ENCODE measurements around the gene NDUFA13. TPM values are rescaled to one million over a fixed set of nuclear protein-coding genes. Genes with fewer than 3 reads are reported as not detected.

NDUFA13 gene
- total RNA-seq, 1 experiment from 2014 or later: 339 TPM

DNA sequence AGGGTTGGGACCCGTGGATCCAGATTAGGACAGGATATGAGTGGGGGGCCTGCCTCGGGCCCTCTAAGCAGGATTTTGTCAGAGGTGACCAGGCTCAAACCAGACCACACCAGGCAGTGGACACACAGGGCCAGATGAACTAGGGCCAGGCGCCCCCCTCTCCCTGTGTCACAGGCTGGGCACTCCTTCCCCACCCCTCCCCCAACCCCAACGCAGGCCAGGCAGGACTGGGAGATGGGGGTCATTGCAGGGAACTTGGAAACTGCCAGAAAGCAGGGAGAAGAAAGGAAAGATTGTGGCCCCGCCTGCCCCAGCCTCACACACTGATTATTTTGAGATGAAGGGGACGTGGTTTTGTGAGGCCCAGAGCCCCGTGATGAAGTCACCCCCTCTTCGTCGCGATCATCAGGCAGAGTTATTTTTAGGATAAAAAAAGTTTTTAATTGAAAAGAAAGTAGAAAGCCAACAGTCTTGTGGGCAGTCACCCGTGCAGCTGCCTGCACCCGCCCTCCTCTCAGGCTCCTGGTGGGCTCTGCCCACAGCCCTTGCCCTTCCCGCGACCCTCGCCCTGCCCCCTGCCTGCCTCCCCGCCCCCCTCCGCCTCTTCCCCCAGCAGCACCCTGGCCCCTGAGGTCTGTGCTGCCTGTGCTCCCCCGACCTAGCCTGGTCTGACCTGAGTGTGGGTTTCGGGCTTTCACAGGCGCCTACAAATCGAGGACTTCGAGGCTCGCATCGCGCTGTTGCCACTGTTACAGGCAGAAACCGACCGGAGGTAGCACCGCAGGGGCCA, 10.8 kb downstream of the NDUFA13 start:
- no peaks in the 10 kb centered on the region for H3K9me2 ChIP-seq (ENCODE audit: insufficient read depth)
- H3K9ac ChIP-seq (ENCODE audit: low read length): no peak overlapping the region
- TF ChIP-seq EZH2phosphoT487 (IDR thresholded peaks at IDR 0.05; ENCODE audit: borderline replicate concordance) (no peak), RAD21 (IDR thresholded peaks at IDR 0.05; ENCODE audit: low read depth) (no peak)
- H3K79me2 ChIP-seq (ENCODE audit: insufficient read depth, low read length): peaks cover 45% of the 10 kb centered on the region
- no peak overlapping the region for H3K4me3 ChIP-seq (replicated peaks in 1 of 2; ENCODE audit: low read depth in 1 of 2, low read length in 2 of 2)
- H3K27me3 ChIP-seq (ENCODE audit: insufficient read depth, low read length): no peaks in the 10 kb centered on the region
- H3K36me3 ChIP-seq (ENCODE audit: control insufficient read depth in 1 of 2, insufficient read depth in 2 of 2, low read length in 2 of 2): peaks cover 0 to 9% of the 10 kb centered on the region in 2 experiments; a peak in 3 of 4 replicates
- ChIA-PET CTCF (no interaction called here), POLR2A (no interaction called here), RAD21 (ENCODE audit: low non-redundant PET in 1 of 2, low total read pairs in 2 of 2, uncharacterized antibody in 2 of 2, unreplicated experiment in 2 of 2) (no interaction called here)
- H3K4me2 ChIP-seq (ENCODE audit: low read length): no peak overlapping the region
- no peak for DNase-seq (ENCODE audit: low read depth, low spot score)
- H2AFZ ChIP-seq (ENCODE audit: low read depth, low read length, poor library complexity, severe bottlenecking): no peak overlapping the region
- H3K9me3 ChIP-seq (ENCODE audit: control insufficient read depth in 1 of 2, insufficient read depth in 1 of 2, low read depth in 1 of 2, low read length in 2 of 2): no peaks in the 10 kb centered on the region
- intact Hi-C loops (cut with micrococcal nuclease): no loop called here
- H4K20me1 ChIP-seq (ENCODE audit: insufficient read depth): no peaks in the 10 kb centered on the region
- no peaks in the 10 kb centered on the region for H3K4me1 ChIP-seq (ENCODE audit: control insufficient read depth in 1 of 2, insufficient read depth in 2 of 2, low read length in 2 of 2)
- ATAC-seq: no peak
- BruUV-seq (replicated peaks): no TSS peak
- H3K27ac ChIP-seq (ENCODE audit: low read depth, low read length): no peak overlapping the region

DNA sequence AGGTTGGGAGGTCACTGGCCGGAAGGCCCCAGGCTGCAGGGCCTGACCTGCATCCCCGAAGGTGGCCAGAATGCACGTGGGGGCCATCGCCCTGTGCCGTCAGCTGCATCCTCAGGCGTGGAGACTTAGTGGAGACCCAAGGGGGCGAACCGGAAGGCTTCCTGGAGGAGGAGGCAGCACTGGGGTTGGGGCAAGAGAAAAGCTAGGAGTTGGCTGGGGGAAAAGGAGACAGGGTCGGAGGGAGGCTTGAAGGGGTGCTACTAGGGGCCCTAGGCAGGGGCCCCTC, 11.3 kb downstream of the NDUFA13 start:
- Histone ChIP-seq H3K79me2 (ENCODE audit: insufficient read depth, low read length) (peaks cover 39% of the 10 kb centered on the region), H3K9me3 (ENCODE audit: control insufficient read depth in 1 of 2, insufficient read depth in 1 of 2, low read depth in 1 of 2, low read length in 2 of 2) (no peaks in the 10 kb centered on the region), H2AFZ (ENCODE audit: low read depth, low read length, poor library complexity, severe bottlenecking) (no peak overlapping the region), H4K20me1 (ENCODE audit: insufficient read depth) (no peaks in the 10 kb centered on the region), H3K27me3 (ENCODE audit: insufficient read depth, low read length) (no peaks in the 10 kb centered on the region), H3K9me2 (ENCODE audit: insufficient read depth) (no peaks in the 10 kb centered on the region), H3K4me2 (ENCODE audit: low read length) (no peak overlapping the region), H3K4me1 (ENCODE audit: control insufficient read depth in 1 of 2, insufficient read depth in 2 of 2, low read length in 2 of 2) (no peaks in the 10 kb centered on the region; a peak in 1 of 4 replicates), H3K36me3 (ENCODE audit: control insufficient read depth in 1 of 2, insufficient read depth in 2 of 2, low read length in 2 of 2) (peaks cover 0 to 9% of the 10 kb centered on the region in 2 experiments; a peak in 3 of 4 replicates), H3K9ac (ENCODE audit: low read length) (no peak overlapping the region), H3K4me3 (replicated peaks in 1 of 2; ENCODE audit: low read depth in 1 of 2, low read length in 2 of 2) (no peak overlapping the region), H3K27ac (ENCODE audit: low read depth, low read length) (no peak overlapping the region)
- CTCF ChIA-PET: no interaction called here
- ATAC-seq: no peak
- POLR2A ChIA-PET: no interaction called here
- TF ChIP-seq SIN3A (IDR thresholded peaks at IDR 0.05; ENCODE audit: low read depth) (no peak), POLR2AphosphoS5 (IDR thresholded peaks at IDR 0.05; ENCODE audit: low read depth, low read length) (no peak), EGR1 (IDR thresholded peaks at IDR 0.05; ENCODE audit: low read depth) (no peak), YY1 (IDR thresholded peaks at IDR 0.05; ENCODE audit: extremely low read depth, insufficient replicate concordance, low read depth, low read length) (no peak), CBX3 (IDR thresholded peaks at IDR 0.05; ENCODE audit: low read depth) (no peak), SRF (IDR thresholded peaks at IDR 0.05; ENCODE audit: low read depth) (no peak), POLR2A (IDR thresholded peaks at IDR 0.05; ENCODE audit: borderline replicate concordance, extremely low read depth, insufficient read depth, insufficient read length) (no peak), FOSL1 (IDR thresholded peaks at IDR 0.05; ENCODE audit: low read depth) (no peak), ELF1 (IDR thresholded peaks at IDR 0.05; ENCODE audit: borderline replicate concordance, low read depth) (no peak), ZNF274 (IDR thresholded peaks at IDR 0.05; ENCODE audit: low read depth, low read length) (no peak), EZH2 (IDR thresholded peaks at IDR 0.05) (no peak), JUND (IDR thresholded peaks at IDR 0.05) (no peak)
- TF ChIP-seq, protein P1, sequence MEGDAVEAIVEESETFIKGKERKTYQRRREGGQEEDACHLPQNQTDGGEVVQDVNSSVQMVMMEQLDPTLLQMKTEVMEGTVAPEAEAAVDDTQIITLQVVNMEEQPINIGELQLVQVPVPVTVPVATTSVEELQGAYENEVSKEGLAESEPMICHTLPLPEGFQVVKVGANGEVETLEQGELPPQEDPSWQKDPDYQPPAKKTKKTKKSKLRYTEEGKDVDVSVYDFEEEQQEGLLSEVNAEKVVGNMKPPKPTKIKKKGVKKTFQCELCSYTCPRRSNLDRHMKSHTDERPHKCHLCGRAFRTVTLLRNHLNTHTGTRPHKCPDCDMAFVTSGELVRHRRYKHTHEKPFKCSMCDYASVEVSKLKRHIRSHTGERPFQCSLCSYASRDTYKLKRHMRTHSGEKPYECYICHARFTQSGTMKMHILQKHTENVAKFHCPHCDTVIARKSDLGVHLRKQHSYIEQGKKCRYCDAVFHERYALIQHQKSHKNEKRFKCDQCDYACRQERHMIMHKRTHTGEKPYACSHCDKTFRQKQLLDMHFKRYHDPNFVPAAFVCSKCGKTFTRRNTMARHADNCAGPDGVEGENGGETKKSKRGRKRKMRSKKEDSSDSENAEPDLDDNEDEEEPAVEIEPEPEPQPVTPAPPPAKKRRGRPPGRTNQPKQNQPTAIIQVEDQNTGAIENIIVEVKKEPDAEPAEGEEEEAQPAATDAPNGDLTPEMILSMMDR (IDR thresholded peaks at IDR 0.05 in 2 of 3, conservative IDR thresholded peaks at IDR 0.05 in 1 of 3; ENCODE audit: borderline replicate concordance in 1 of 3, insufficient read depth in 1 of 3, low read depth in 2 of 3, low read length in 2 of 3): no peak
- TF ChIP-seq, protein P2, sequence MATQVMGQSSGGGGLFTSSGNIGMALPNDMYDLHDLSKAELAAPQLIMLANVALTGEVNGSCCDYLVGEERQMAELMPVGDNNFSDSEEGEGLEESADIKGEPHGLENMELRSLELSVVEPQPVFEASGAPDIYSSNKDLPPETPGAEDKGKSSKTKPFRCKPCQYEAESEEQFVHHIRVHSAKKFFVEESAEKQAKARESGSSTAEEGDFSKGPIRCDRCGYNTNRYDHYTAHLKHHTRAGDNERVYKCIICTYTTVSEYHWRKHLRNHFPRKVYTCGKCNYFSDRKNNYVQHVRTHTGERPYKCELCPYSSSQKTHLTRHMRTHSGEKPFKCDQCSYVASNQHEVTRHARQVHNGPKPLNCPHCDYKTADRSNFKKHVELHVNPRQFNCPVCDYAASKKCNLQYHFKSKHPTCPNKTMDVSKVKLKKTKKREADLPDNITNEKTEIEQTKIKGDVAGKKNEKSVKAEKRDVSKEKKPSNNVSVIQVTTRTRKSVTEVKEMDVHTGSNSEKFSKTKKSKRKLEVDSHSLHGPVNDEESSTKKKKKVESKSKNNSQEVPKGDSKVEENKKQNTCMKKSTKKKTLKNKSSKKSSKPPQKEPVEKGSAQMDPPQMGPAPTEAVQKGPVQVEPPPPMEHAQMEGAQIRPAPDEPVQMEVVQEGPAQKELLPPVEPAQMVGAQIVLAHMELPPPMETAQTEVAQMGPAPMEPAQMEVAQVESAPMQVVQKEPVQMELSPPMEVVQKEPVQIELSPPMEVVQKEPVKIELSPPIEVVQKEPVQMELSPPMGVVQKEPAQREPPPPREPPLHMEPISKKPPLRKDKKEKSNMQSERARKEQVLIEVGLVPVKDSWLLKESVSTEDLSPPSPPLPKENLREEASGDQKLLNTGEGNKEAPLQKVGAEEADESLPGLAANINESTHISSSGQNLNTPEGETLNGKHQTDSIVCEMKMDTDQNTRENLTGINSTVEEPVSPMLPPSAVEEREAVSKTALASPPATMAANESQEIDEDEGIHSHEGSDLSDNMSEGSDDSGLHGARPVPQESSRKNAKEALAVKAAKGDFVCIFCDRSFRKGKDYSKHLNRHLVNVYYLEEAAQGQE (IDR thresholded peaks at IDR 0.05; ENCODE audit: low read depth): no peak
- DNase-seq (ENCODE audit: low read depth, low spot score): no peak
- intact Hi-C loops (cut with micrococcal nuclease): no loop called here
- no TSS peak for BruUV-seq (replicated peaks)
- RAD21 ChIA-PET (ENCODE audit: low non-redundant PET in 1 of 2, low total read pairs in 2 of 2, uncharacterized antibody in 2 of 2, unreplicated experiment in 2 of 2): no interaction called here

All from HCT116 (cell line).